GM18951 (cell line): ENCODE results near the gene SMARCB1.

Source experiments
- POLR2A ChIP-seq: IDR thresholded peaks from 4 replicates; pipeline ENCODE4 v1.6.1; 2011; ENCODE audit warnings: mild to moderate bottlenecking; ENCODE audit not compliant: insufficient read length, insufficient read depth; ENCODE audit errors: extremely low read depth
- in situ Hi-C: fragments of 300-500 bp; cut with MboI; formaldehyde crosslinking; loops from one replicate; pipeline ENCODE4 v1.12.0; 2022; ENCODE audit warnings: low sequenced_read_pairs, mixed read lengths, inconsistent platforms; ENCODE audit not compliant: unreplicated experiment

The SMARCB1 gene

GRCh38 chr22:23767673-23768548 lies 18.9 kb upstream of the SMARCB1 start, which contains the start of gene CHCHD10:
Gene CHCHD10 (minus strand): TSS chr22:23767972. CDS start chr22:23767874, 98 bp downstream.
- peak; percentile 82 for TF ChIP-seq POLR2A

GRCh38 chr22:23769321-23769965 lies 17.3 kb upstream of the SMARCB1 start:
- no peak for TF ChIP-seq POLR2A
- in situ Hi-C loops = no loop called here

More at GRCh38 chr22:23767673-23768548, 18.9 kb upstream of the SMARCB1 start, which contains the start of gene CHCHD10:
- in situ Hi-C loops = no loop called here

GRCh38 chr22:23772315-23772648 lies 14.5 kb upstream of the SMARCB1 start:
- TF ChIP-seq POLR2A = no peak
- in situ Hi-C loops = loop anchor here (10.0 kb wide), 1 partner anchor 63 kb away; the partner anchor contains the start of gene DERL3

- in situ Hi-C loops = loop anchor here (10.0 kb wide), 1 partner anchor 62 kb away; the partner anchor contains the start of gene DERL3
- no peak for TF ChIP-seq POLR2A
These were observed 13.9 kb upstream of the SMARCB1 start, which contains the start of gene MMP11 for GRCh38 chr22:23772649-23773473. Gene MMP11 (plus strand): TSS chr22:23772849. CDS start chr22:23772871, 22 bp downstream.

GRCh38 chr22:23773483-23774113 lies 13.2 kb upstream of the SMARCB1 start:
- no peak for TF ChIP-seq POLR2A
- in situ Hi-C loops = loop anchor here (10.0 kb wide), 1 partner anchor 61 kb away; the partner anchor contains the start of gene DERL3

GRCh38 chr22:23774114-23774921 lies 12.4 kb upstream of the SMARCB1 start:
- no peak for TF ChIP-seq POLR2A
- in situ Hi-C loops = loop anchor here (10.0 kb wide), 1 partner anchor 60 kb away; the partner anchor contains the start of gene DERL3

GRCh38 chr22:23774922-23775436 lies 11.8 kb upstream of the SMARCB1 start:
- no peak for TF ChIP-seq POLR2A
- in situ Hi-C loops = loop anchor here (10.0 kb wide), 1 partner anchor 60 kb away; the partner anchor contains the start of gene DERL3

- in situ Hi-C loops = loop anchor here (10.0 kb wide), 1 partner anchor 59 kb away; the partner anchor contains the start of gene DERL3
- no peak for TF ChIP-seq POLR2A
These were observed 10.9 kb upstream of the SMARCB1 start for GRCh38 chr22:23775779-23776375.

GRCh38 chr22:23777776-23778576 lies 8.8 kb upstream of the SMARCB1 start:
- TF ChIP-seq POLR2A = no peak
- in situ Hi-C loops = loop anchor here (10.0 kb wide), 1 partner anchor 57 kb away; the partner anchor contains the start of gene DERL3

GRCh38 chr22:23778577-23778900 lies 8.2 kb upstream of the SMARCB1 start:
- TF ChIP-seq POLR2A = no peak
- in situ Hi-C loops = loop anchor here (10.0 kb wide), 1 partner anchor 56 kb away; the partner anchor contains the start of gene DERL3
